Raji (cell line): ENCODE results near the gene CYP19A1.

Source experiments
- POLR2A ChIP-seq: IDR thresholded peaks from 2 replicates; pipeline ENCODE4 v1.6.1; 2011; ENCODE audit warnings: low read depth, low read length, control low read depth; ENCODE audit not compliant: insufficient read depth

Gene CYP19A1

GRCh38 chr15:51341366-51342226, 3.2 kb upstream of the CYP19A1 start, which contains the start of gene GLDN:
Gene GLDN (plus strand): TSS chr15:51341655. CDS start chr15:51341685, 30 bp downstream.
- no peak for TF ChIP-seq POLR2A

GRCh38 chr15:51335538-51336410, 2.6 kb downstream of the CYP19A1 start:
- TF ChIP-seq POLR2A = no peak

GRCh38 chr15:51335087-51335486, 3.3 kb downstream of the CYP19A1 start:
- TF ChIP-seq POLR2A = no peak

DNA sequence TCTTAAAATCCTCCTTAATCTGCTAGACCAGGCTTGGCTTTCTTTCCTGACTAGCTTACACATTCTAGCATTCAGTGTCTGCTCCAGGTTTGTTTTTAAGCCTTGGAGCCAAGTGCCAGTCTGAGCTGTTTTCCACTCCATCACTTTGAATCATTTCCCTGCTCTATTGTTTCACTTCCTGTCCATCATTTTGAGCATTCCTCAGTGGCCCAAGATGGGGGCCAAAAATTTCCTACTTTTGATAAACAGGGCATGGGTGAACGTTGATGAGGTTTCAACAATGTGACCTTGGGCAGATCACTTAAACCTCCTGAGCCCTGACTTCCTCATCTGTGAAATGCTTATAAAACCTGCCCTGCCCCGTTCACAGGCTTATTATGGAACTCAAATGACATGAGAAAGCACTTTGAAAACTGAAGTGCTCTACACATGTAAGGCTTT, 4.4 kb downstream of the CYP19A1 start:
- TF ChIP-seq POLR2A = no peak

- no peak for TF ChIP-seq POLR2A
These were observed 4.8 kb downstream of the CYP19A1 start for GRCh38 chr15:51333571-51333970.

GRCh38 chr15:51332206-51333147, 5.9 kb downstream of the CYP19A1 start:
- no peak for TF ChIP-seq POLR2A

DNA sequence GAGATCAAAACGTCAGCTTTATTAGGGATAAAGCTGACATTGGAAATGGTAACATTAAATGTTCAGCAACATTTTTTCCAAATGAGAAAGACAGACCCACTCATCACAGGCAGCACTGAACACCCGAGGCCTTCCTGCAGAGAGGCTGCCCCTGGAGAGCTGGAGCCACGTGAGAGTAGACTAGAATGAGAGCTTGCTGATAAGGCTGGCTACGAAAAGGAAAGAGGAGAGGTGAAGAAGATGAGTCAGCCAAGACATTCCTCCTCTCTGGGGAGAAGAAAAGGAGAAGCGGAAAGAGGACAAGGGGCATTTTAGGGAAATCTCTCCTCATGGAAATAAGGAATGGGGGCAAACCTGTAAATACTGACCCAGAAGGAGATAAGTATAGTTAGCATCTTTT, 7.3 kb downstream of the CYP19A1 start:
- no peak for TF ChIP-seq POLR2A

GRCh38 chr15:51328926-51329325, 9.5 kb downstream of the CYP19A1 start:
- TF ChIP-seq POLR2A = no peak

DNA sequence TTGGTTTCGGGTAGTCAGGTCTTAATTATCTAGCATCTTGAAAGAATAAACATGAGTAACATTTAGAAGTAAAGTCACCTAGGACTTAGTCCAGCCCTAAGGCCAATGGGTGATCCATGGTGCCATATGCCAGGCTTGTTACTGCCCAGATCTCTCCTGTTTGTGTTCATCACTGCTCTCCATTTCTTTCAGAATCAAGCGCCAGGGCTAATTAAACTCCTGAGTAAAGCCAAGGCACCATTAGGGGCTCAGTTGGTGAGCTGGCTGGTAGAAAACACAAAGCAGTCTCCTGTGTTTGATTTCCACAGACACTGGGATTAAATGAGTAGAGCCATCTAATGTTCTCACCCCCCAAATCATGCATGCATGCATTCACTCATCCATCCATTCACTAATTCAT, 11.3 kb downstream of the CYP19A1 start:
- no peak for TF ChIP-seq POLR2A

DNA sequence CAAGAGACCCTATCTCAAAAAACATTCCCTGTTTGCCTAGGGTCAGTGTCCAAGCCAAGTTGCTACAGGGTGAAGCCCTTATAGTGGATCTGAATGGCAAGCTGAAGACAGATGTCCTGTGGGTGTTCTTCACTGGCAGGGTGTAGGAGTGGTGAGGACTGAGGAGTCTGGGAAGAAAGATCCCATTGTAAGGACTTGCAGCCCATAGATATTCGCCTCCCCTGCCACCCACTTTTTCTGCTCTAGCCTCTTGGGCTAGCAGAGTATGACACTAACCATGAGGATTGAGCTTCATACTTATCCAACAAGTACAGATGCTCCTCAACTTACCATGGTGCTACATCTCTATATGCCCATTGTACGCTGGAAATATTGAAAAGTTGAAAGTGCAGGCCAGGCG, 13.2 kb downstream of the CYP19A1 start:
- no peak for TF ChIP-seq POLR2A

- TF ChIP-seq POLR2A = no peak
These were observed 14.6 kb downstream of the CYP19A1 start for GRCh38 chr15:51323749-51324148.

GRCh38 chr15:51322621-51323296, 15.6 kb downstream of the CYP19A1 start:
- no peak for TF ChIP-seq POLR2A

DNA sequence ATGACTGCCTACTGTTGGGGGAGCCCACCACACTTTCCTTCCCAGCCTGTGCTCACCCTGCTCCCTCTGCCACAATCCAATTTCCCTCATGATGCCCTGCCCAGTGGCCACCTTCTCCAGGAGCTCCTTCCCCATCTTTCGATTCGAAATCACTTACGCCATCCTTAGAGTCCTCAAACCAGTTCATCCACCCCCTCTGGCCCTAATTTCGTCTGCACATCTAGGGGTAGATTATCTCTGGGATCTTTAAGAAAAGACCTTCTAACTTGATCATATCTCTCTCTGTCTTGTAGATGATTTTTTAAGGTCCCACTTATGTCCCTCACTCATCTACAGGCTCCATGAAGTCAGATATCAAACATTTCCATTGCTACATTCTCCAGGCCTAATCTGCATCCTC, 17.1 kb downstream of the CYP19A1 start:
- no peak for TF ChIP-seq POLR2A

DNA sequence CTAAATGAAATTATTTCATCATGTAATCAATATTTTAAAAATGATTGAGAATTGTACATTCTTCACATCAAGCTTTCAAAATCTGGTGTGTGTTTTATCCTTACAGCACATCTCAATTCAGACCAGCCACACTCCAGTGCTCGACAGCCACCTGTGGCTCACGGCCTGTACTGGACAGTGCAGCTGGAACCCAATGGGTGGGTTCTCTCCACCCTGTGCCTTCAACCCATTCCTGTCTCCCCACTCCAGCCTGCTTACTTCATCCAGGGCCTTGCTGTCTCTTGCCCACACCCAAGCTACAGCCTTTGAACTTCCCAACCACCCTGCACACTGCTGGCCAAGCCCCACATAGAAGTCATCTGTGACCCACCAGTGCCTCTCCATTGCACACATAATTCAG, 17.6 kb downstream of the CYP19A1 start:
- no peak for TF ChIP-seq POLR2A
